Gastroesophageal sphincter (tissue), 4 donors: ENCODE data around the gene FOLR1. TPM values are rescaled to one million over a fixed set of nuclear protein-coding genes. Genes with fewer than 3 reads are reported as not detected.
A peak's percentile ranks its signal among the peaks of the same experiment; 100 is the strongest.

ENCODE experiments used
- ATAC-seq: fragments of 150-250 bp; one replicate; pipeline ENCODE4 v1.9.1; 2016; ENCODE audit warnings: mild to moderate bottlenecking, moderate library complexity
- H3K27ac ChIP-seq, 4 donors: fragments of 200-600 bp; sonication (generic) in 3 of 4; 1 replicate in 3 of 4; 2 replicates in 1 of 4; pipeline ENCODE4 v1.5.1; 2016 to 2019
- H3K27me3 ChIP-seq: fragments of 200-600 bp; sonication (generic); one replicate; pipeline ENCODE4 v1.5.1; 2019
- H3K36me3 ChIP-seq, 2 donors: fragments of 200-600 bp; sonication (generic); one replicate each; pipeline ENCODE4 v1.5.1; 2019; ENCODE audit warnings: control low read depth in 1 of 2
- H3K4me1 ChIP-seq, 3 donors: fragments of 200-600 bp; sonication (generic); 1 replicate in 2 of 3; 2 replicates in 1 of 3; pipeline ENCODE4 v1.5.1; 2016 to 2019; ENCODE audit warnings: control low read depth in 2 of 3
- H3K4me3 ChIP-seq, 2 donors: fragments of 200-600 bp; sonication (generic); one replicate each; pipeline ENCODE4 v1.5.1; 2019; ENCODE audit warnings: mild to moderate bottlenecking in 1 of 2, moderate library complexity in 1 of 2
- H3K9me3 ChIP-seq, 3 donors: fragments of 200-600 bp; sonication (generic); one replicate each; pipeline ENCODE4 v1.5.1; 2017 to 2019; ENCODE audit warnings: control low read depth in 2 of 3
- EP300 ChIP-seq: sonication (generic); formaldehyde crosslinking; IDR thresholded peaks from one replicate; pipeline ENCODE4 v1.6.1; 2017; ENCODE audit warnings: antibody characterized with exemption, mild to moderate bottlenecking
- POLR2A ChIP-seq, 2 donors: fragments of 450-650 bp; IDR thresholded peaks; one replicate each; pipeline ENCODE4 v1.6.1; 2017; ENCODE audit warnings: antibody characterized with exemption in 2 of 2, mild to moderate bottlenecking in 2 of 2, moderate library complexity in 1 of 2
- POLR2AphosphoS5 ChIP-seq: sonication (generic); formaldehyde crosslinking; IDR thresholded peaks from one replicate; pipeline ENCODE4 v1.6.1; 2017; ENCODE audit warnings: antibody characterized with exemption
- WGBS, 2 donors: methylation state at CpG; one replicate each; pipeline ENCODE4 v1.1.5; 2018; ENCODE audit warnings: low coverage in 1 of 2; 5-methylcytosine and 5-hydroxymethylcytosine counted together
- total RNA-seq, 4 donors: library from RNA; depleted of rRNA; stranded (reverse); fragments of >200 nt; gene quantifications; one replicate each; pipeline ENCODE4 v1.1.0, GENCODE V29; 2016
- TF ChIP-seq, protein P1 (sequence below), 4 experiments: fragments of 200-600 bp in 2 of 4; fragments of 450-650 bp in 2 of 4; sonication (generic) in 1 of 4; IDR thresholded peaks; one replicate each; pipeline ENCODE4 v1.5.1; 2017 to 2019; ENCODE audit warnings: antibody characterized with exemption in 4 of 4, mild to moderate bottlenecking in 2 of 4, moderate library complexity in 2 of 4

The FOLR1 gene
- total RNA-seq, 4 donors from 2014 or later: 0.81 to 23.7 TPM; not detected in 2

DNA sequence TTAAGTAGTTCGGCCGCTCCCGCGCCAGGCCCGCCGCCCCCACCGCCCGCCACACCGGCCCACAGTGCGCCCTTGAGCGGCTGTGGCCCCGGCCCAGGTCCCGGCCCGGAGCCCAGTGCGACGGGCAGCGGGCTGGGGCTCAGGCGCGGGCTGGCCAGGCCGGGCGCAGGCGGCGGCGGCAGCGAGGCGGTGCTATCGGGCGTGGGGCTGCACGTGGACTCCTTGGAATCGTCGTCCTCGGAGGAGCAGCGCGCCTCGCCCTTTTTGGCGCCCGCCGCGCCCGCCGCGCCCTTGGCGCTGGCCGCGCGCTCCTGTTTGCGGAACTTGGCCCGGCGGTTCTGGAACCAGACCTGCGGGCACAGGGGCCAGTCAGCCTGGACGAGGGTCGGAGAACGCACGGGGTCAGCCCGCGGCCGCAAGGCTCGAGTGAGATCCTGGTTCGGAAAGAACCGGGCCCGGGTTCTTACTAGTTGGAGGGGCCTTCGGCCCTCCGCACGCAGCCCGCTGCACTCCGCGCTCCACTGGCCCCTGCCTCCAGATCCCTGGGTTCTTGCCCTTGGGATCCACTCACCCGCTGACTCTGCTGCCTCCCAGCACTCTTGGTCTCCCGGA is 48.0 kb downstream of the FOLR1 start:
- Histone ChIP-seq H3K9me3 (no peaks in the 10 kb centered on the region), H3K4me3 (peak overlapping the region; percentile 8 to 54), H3K27me3 (peaks cover 49% of the 10 kb centered on the region), H3K36me3 (peaks cover 0 to 34% of the 10 kb centered on the region in 2 donors), H3K27ac (peak overlapping the region; percentile 15 to 89 (median 83)), H3K4me1 (peaks cover 0 to 78% (median 46%) of the 10 kb centered on the region in 3 donors)
- WGBS, 2 donors: 17 to 50% methylated on average over 1 to 2 of the region's 69 CpGs
- ATAC-seq: peak; percentile 79
- TF ChIP-seq POLR2A (IDR thresholded peaks at IDR 0.05) (peak in 1 of 2 donors; percentile 31), POLR2AphosphoS5 (peak; percentile 25), EP300 (no peak)
- TF ChIP-seq, protein P1, sequence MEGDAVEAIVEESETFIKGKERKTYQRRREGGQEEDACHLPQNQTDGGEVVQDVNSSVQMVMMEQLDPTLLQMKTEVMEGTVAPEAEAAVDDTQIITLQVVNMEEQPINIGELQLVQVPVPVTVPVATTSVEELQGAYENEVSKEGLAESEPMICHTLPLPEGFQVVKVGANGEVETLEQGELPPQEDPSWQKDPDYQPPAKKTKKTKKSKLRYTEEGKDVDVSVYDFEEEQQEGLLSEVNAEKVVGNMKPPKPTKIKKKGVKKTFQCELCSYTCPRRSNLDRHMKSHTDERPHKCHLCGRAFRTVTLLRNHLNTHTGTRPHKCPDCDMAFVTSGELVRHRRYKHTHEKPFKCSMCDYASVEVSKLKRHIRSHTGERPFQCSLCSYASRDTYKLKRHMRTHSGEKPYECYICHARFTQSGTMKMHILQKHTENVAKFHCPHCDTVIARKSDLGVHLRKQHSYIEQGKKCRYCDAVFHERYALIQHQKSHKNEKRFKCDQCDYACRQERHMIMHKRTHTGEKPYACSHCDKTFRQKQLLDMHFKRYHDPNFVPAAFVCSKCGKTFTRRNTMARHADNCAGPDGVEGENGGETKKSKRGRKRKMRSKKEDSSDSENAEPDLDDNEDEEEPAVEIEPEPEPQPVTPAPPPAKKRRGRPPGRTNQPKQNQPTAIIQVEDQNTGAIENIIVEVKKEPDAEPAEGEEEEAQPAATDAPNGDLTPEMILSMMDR (IDR thresholded peaks at IDR 0.05): peak in 2 of 4 experiments; percentile 48 to 56

DNA sequence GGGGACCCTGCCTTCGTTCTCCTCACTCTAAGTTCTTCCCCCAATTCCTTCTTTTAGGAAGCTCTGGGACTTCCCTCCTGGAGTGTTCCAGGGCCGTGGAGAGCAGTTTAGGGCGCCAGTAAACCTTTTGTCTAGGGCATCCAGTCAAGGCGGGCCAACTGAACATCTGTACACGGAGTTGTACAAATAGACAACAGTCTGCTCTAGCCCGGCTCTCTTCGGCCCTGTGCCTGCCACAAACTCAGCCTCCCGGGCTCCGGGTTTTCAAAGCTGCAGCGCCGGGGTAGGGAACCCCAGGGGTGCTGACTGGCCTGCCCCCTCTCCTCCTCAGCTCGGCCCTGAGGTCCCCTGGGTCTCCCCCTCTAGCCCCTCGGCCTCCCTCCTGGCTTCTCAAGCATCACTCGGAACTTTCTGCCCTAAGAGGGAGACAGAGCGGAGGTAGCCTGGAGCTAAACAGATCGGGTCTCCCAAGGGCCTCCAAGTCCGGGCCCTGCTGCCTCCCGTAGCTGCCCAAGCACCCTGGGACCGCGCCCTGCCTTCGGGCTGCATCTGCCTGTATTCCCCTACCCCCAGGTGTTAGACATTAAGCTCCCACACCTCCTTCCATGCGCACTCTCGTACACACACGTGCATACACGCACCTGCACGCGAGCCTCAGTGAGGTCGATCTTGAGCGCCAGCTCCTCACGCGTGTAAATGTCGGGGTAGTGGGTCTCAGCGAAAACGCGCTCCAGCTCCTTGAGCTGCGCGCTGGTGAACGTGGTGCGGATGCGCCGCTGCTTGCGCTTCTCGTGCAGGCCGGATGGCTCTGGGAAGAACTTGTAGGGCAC is 48.7 kb downstream of the FOLR1 start:
- Histone ChIP-seq H3K36me3 (peaks cover 0 to 27% of the 10 kb centered on the region in 2 donors), H3K27me3 (peaks cover 56% of the 10 kb centered on the region), H3K9me3 (no peaks in the 10 kb centered on the region), H3K27ac (peak overlapping the region in 3 of 4 donors; percentile 80 to 89 (median 86)), H3K4me1 (peaks cover 0 to 72% (median 44%) of the 10 kb centered on the region in 3 donors), H3K4me3 (peak overlapping the region in 1 of 2 donors; percentile 54)
- 26 to 56% methylated on average over 10 to 14 of the region's 44 CpGs for WGBS, 2 donors
- ATAC-seq: no peak
- TF ChIP-seq POLR2AphosphoS5 (no peak), POLR2A (IDR thresholded peaks at IDR 0.05) (no peak), EP300 (no peak)
- TF ChIP-seq, protein P1 (IDR thresholded peaks at IDR 0.05): no peak

DNA sequence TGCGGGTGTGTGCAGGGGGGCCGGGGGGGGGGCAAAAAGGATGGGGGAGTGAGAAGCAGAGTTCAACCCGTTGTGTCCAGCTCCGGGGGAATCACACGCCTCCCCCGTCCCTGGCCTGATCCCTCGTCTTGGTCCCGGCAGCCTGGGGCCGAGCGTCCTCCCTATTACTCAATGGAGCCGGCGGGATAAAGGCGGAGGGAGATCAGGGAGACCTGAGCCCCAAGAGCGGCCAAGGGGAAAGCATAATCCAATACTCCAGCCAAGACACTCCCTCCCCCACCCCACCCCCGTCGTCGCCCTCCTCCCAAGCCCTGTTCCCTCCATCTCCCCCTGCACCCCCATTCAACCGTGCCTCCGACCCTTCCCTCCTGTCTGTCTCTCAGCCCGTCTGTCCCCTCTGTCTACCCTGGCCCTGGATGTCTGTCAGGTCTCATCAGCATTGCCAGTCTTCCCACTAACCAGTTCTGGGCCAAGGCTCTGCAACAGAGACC is 49.4 kb downstream of the FOLR1 start:
- WGBS, 2 donors: 37 to 75% methylated on average over 3 to 9 of the region's 20 CpGs
- ATAC-seq: no peak
- TF ChIP-seq EP300: no peak
- TF ChIP-seq, protein P1 (IDR thresholded peaks at IDR 0.05): no peak
- TF ChIP-seq POLR2AphosphoS5: no peak
- TF ChIP-seq POLR2A (IDR thresholded peaks at IDR 0.05): no peak
- Histone ChIP-seq H3K4me1 (peaks cover 0 to 65% (median 42%) of the 10 kb centered on the region in 3 donors), H3K9me3 (no peaks in the 10 kb centered on the region), H3K36me3 (peaks cover 0 to 20% of the 10 kb centered on the region in 2 donors), H3K4me3 (no peak overlapping the region), H3K27me3 (peaks cover 62% of the 10 kb centered on the region), H3K27ac (no peak overlapping the region)

DNA sequence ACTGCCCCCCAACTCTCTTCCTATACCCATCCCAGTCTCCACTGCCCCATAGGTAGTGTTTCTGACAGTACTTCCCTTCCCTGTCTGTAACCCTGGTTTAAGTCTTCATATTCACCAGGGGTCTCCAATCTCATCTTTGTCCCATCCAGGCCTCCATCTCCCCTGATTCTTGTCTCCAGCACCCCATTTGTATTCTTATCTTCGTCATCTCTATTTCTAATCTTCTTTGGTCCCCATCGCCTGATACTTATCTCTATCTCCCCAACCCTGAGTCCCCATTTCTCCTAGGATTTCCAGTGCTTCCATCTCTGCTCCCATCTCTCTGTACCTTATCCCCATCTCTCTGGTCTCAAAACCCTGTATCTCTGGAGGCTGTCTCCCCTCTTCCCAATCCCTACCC is 50.2 kb downstream of the FOLR1 start:
- peaks cover 0 to 57% (median 41%) of the 10 kb centered on the region in 3 donors for H3K4me1 ChIP-seq
- H3K36me3 ChIP-seq: peaks cover 0 to 12% of the 10 kb centered on the region in 2 donors
- no peak for ATAC-seq
- no peak overlapping the region for H3K27ac ChIP-seq
- 100% methylated on average over 2 of the region's 2 CpGs; no CpG with 5 or more reads in 1 of the 2 donors for WGBS, 2 donors
- peaks cover 70% of the 10 kb centered on the region for H3K27me3 ChIP-seq
- H3K4me3 ChIP-seq: no peak overlapping the region
- TF ChIP-seq POLR2A (IDR thresholded peaks at IDR 0.05) (no peak), EP300 (no peak), POLR2AphosphoS5 (no peak)
- TF ChIP-seq, protein P1 (IDR thresholded peaks at IDR 0.05): no peak
- H3K9me3 ChIP-seq: no peaks in the 10 kb centered on the region
